ENCODE measurements around the gene WNT9B. TPM values are rescaled to one million over a fixed set of nuclear protein-coding genes. Genes with fewer than 3 reads are reported as not detected.
"Not testable (repeated sequence)": the region's sequence is repeated elsewhere in the genome, so short reads cannot be mapped to it uniquely, and the experiment has no call there.

The WNT9B gene
- total and polyA plus RNA-seq, 12 donors: 0.07 to 2.0 (median 0.55) TPM; not detected in 3

GRCh38 chr17:46917516-46917915 is 66.1 kb downstream of the WNT9B start:
- DNase-seq: no peak
- no peaks in the 10 kb centered on the region for H3K9me3 ChIP-seq (replicated peaks in 1 of 3)
- TF ChIP-seq POLR2A (IDR thresholded peaks at IDR 0.05) (no peak), CTCF (IDR thresholded peaks at IDR 0.05) (no peak)
- no peak overlapping the region for H3K27ac ChIP-seq
- intact Hi-C loops (cut with DNase I): no loop called here
- no peaks in the 10 kb centered on the region for H3K4me1 ChIP-seq (replicated peaks in 1 of 2)
- no peak overlapping the region for H3K4me3 ChIP-seq
- 66 to 95% (median 76%) methylated on average over 4 of the region's 4 CpGs for WGBS, 4 donors
- no peaks in the 10 kb centered on the region for H3K27me3 ChIP-seq
- no peaks in the 10 kb centered on the region for H3K36me3 ChIP-seq (replicated peaks in 1 of 2)

GRCh38 chr17:46921962-46922361 is 70.6 kb downstream of the WNT9B start:
- Histone ChIP-seq H3K4me3 (peak overlapping the region in 1 of 4 donors; percentile 70), H3K4me1 (replicated peaks in 1 of 2) (peaks cover 14 to 29% of the 10 kb centered on the region in 2 donors)
- H3K27me3 ChIP-seq; H3K27ac ChIP-seq; DNase-seq; intact Hi-C loops (cut with DNase I); H3K9me3 ChIP-seq (replicated peaks in 1 of 3); H3K36me3 ChIP-seq (replicated peaks in 1 of 2): not testable (repeated sequence)
- 65 to 82% (median 77%) methylated on average over 4 of the region's 4 CpGs for WGBS, 4 donors

GRCh38 chr17:46922487-46922803 is 71.1 kb downstream of the WNT9B start:
- Histone ChIP-seq H3K27ac (peak overlapping the region; percentile 79 to 97 (median 92)), H3K4me3 (peak overlapping the region in 3 of 4 donors; percentile 51 to 79 (median 70)), H3K4me1 (replicated peaks in 1 of 2) (peaks cover 14 to 32% of the 10 kb centered on the region in 2 donors), H3K36me3 (replicated peaks in 1 of 2) (no peaks in the 10 kb centered on the region), H3K9me3 (replicated peaks in 1 of 3) (no peaks in the 10 kb centered on the region), H3K27me3 (no peaks in the 10 kb centered on the region)
- no peak for DNase-seq
- TF ChIP-seq POLR2A (IDR thresholded peaks at IDR 0.05): no peak
- no peak for TF ChIP-seq CTCF (IDR thresholded peaks at IDR 0.05)
- intact Hi-C loops (cut with DNase I): no loop called here
- WGBS, 4 donors: 0 to 2% (median 1%) methylated on average over 6 of the region's 6 CpGs

- Histone ChIP-seq H3K9me3 (replicated peaks in 1 of 3) (no peaks in the 10 kb centered on the region), H3K27ac (peak within 1 kb of the TSS; percentile 79 to 97 (median 92)), H3K4me1 (replicated peaks in 1 of 2) (peaks cover 14 to 36% of the 10 kb centered on the region in 2 donors), H3K4me3 (peak within 1 kb of the TSS; percentile 51 to 79 (median 65)), H3K27me3 (no peaks in the 10 kb centered on the region), H3K36me3 (replicated peaks in 1 of 2) (no peaks in the 10 kb centered on the region)
- intact Hi-C loops (cut with DNase I): no loop called here
- whole genome bisulfite sequencing, 4 donors: 0 to 1% (median 0%) methylated on average over 34 to 52 of the region's 52 CpGs
- DNase-seq: peak; percentile 84 to 90 (median 88)
- TF ChIP-seq POLR2A (IDR thresholded peaks at IDR 0.05) (peak; percentile 72 to 75), CTCF (IDR thresholded peaks at IDR 0.05) (peak in 1 of 6 experiments; percentile 14)
These were observed 71.6 kb downstream of the WNT9B start, which contains the start of gene GOSR2 for GRCh38 chr17:46922804-46923635. TSS of gene GOSR2 (plus strand) at chr17:46923160. CDS start at chr17:46923193, 33 bp downstream.

All from adrenal gland (tissue), 12 donors.